H1 (cell line): ENCODE measurements around the gene ADGRG7. TPM values are rescaled to one million over a fixed set of nuclear protein-coding genes. Genes with fewer than 3 reads are reported as not detected.

Experiments
- ASH2L ChIP-seq: fragments of 200-600, 300-600 bp; sonication (generic); IDR thresholded peaks from one replicate; pipeline ENCODE4 v1.7.1; 2017; ENCODE audit warnings: low read length
- CEBPB ChIP-seq: IDR thresholded peaks from 2 replicates; pipeline ENCODE4 v1.6.1; 2012; ENCODE audit warnings: low read depth, low read length
- CHD2 ChIP-seq: IDR thresholded peaks from 2 replicates; pipeline ENCODE4 v1.6.1; 2012; ENCODE audit warnings: low read length, improper control_type of control experiment
- CHD7 ChIP-seq: fragments of 300-600 bp; sonication (generic); IDR thresholded peaks from 2 replicates; pipeline ENCODE4 v1.7.1; 2012; ENCODE audit warnings: low read length, moderate library complexity, mild to moderate bottlenecking, inconsistent platforms; ENCODE audit not compliant: insufficient replicate concordance
- JUND ChIP-seq: IDR thresholded peaks from 2 replicates; pipeline ENCODE4 v1.6.1; 2011; ENCODE audit warnings: mild to moderate bottlenecking, improper control_type of control experiment, low read length
- KDM5A ChIP-seq: fragments of 200-600 bp; IDR thresholded peaks from 2 replicates; pipeline ENCODE4 v1.7.1; 2012; ENCODE audit warnings: mild to moderate bottlenecking, low read length, inconsistent platforms, mixed read lengths
- SAP30 ChIP-seq: fragments of 300-600 bp; sonication (generic); IDR thresholded peaks from 2 replicates; pipeline ENCODE4 v1.7.1; 2012; ENCODE audit warnings: low read length, moderate library complexity, mild to moderate bottlenecking, inconsistent platforms; ENCODE audit not compliant: insufficient read depth, insufficient replicate concordance
- SUZ12 ChIP-seq: fragments of 200-600 bp; sonication (generic); IDR thresholded peaks from 2 replicates; pipeline ENCODE4 v1.6.1; 2012; ENCODE audit warnings: mild to moderate bottlenecking, inconsistent platforms, low read length, moderate library complexity, mixed read lengths
- USF2 ChIP-seq: IDR thresholded peaks from 2 replicates; pipeline ENCODE4 v1.6.1; 2011; ENCODE audit warnings: low read length, improper control_type of control experiment
- polyA plus RNA-seq, 7 experiments: library from polyadenylated mRNA; depleted of rRNA in 3 of 7; stranded (reverse) in 5 of 7; unstranded in 2 of 7; fragments of >200 nt in 5 of 7; fragments of 200-250 nt in 2 of 7; gene quantifications; 1 replicate in 5 of 7; 2 replicates in 1 of 7; 4 replicates in 1 of 7; pipeline versions ENCODE4 v1.2.1 to v1.2.3, GENCODE V29; 2011 to 2013; ENCODE audit warnings: missing spikeins in 2 of 7, mixed read lengths in 2 of 7
- total RNA-seq: library from RNA; stranded (reverse); fragmentation: NEBNext Ultra II Directional; extraction: Animal tissue kit (Norgen Biotek cat#: 25700); gene quantifications from 2 replicates; pipeline ENCODE4 v1.2.1, GENCODE V29; 2021

The ADGRG7 gene
- total and polyA plus RNA-seq, 2 of the 8 experiments (the other 6 are each of a cell fraction or from before 2014, with no cell fraction given): not detected

- TF ChIP-seq CHD7: no peak
- TF ChIP-seq SAP30: no peak
- TF ChIP-seq CHD2: no peak
- TF ChIP-seq ASH2L: no peak
- TF ChIP-seq JUND: no peak
- TF ChIP-seq SUZ12: no peak
- TF ChIP-seq CEBPB: no peak
- TF ChIP-seq USF2: no peak
- TF ChIP-seq KDM5A: no peak
These were observed 37.8 kb downstream of the ADGRG7 start (continued) for GRCh38 chr3:100647171-100647570.
